HG02884 (cell line): ENCODE results near the gene LHFPL6.
"Not testable (repeated sequence)": the region's sequence is repeated elsewhere in the genome, so short reads cannot be mapped to it uniquely, and the experiment has no call there.

Source experiments
- ATAC-seq: cut with Tn5 transposase; IDR thresholded peaks from one replicate; pipeline ENCODE4 v1.9.1; 2021; ENCODE audit warnings: mild to moderate bottlenecking, moderate library complexity; ENCODE audit not compliant: unreplicated experiment

The LHFPL6 gene

DNA sequence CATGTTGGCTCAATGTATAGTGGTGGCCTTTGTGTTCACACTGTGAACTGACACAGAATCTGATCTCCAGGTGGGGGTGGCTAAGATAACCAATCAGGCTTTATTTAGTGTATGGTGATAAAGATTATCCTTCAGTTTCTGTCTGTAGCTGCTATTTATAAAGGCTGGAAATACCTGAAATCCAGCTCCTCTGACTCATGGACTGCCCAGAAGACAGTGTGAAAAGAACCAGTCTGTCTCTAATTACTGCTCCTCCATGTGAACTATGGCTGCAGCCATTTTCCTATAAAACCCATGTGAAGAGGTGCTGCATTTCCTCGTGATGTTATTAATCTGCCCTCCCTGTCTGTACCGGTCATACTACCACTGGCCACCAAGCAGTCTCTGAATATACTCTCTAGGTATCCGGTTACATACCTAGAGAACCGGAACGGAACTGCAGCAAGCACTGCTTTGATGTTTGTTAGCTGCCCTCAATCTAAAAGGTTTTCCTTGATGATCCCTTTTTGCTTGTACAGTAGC is 238.0 kb downstream of the LHFPL6 start:
- ATAC-seq: no peak

DNA sequence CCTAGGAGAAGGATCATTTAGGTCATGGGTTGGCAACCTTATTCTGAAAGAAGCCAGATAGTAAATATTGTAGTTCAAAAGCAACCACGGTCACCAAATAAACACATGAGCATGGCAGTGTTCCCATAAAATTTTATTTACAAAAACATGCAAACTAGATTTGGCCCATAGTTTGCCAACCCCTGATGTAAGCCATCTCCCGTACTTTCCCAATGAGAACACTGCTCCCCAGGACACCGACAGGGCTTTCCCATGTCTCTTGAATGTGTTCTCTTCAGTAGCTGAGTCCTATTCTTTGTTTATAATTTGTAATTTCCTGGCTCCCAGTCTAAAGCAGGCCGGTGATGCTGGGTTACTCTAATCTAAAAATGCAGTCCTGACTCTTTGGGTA is 239.6 kb downstream of the LHFPL6 start:
- no peak for ATAC-seq

DNA sequence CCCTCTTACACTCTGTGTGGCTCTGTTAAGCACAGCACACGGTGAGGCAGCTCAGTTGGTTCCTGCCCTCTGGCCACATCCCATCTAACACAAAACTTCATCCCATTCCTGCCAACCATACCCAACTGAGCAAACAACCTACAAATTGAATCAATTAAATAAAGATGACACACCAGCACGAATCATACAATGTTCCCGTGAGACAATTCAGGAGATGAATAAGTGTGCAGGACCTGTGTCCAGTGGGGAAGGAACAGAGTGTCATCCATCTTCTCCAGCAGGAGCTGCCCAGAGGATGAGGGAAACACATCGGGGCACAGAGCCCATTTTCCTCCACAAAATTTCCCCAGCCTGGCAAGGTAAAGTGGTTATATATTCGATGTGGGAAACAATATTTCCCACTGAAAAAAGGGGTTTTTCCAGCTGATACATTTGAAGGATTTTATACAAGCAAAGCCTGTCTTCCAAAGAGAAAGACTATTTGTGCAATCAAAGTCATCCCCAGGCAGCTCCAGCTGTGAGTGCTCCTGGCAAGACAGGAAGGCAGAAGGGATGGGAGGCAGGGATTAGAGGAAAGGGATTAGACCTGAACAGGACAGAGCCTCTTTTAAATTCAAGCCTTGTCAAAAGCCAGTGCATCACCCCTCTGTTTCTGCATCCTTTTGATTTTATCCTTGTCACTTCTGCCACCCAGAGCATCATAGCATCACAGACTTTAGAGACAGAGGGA is 240.2 kb downstream of the LHFPL6 start:
- ATAC-seq: no peak

DNA sequence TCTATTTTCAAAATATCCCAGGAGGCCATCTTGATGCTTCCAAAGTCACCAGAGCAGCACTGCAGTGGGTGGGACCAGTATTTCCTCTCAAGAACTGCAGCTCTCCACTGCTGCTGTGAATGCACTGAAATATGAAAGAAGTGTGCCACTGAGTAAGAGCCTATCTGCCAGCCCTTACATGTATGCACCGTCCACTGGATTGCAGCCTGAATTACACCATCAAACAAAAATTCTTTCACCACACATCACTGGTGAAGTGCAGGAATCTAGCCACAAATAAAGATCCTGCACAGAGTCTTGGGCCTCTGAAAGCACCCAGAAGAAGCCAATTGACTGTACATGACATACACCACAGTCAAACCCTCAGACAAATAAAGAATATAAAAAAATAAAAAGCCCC is 249.0 kb downstream of the LHFPL6 start:
- ATAC-seq: no peak

DNA sequence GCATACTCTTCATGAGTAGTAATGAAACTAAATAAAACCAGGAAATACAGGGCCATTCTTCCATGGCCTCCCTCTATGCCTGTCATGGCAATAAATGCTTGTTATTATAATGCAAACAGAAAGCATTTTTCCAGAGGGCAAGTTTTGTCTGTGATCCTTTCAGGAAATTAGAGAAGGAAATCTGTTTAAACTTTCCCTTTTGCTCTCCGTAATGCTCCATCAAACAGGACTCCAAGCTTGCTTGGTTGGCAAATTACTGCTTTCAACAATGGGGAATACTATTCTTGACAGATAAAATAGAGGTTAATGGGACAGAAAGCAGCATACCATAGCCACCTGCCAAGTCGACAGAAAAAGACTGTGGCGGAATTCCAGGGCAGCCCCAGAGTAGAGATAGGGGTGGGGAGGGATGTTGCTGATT is 252.5 kb downstream of the LHFPL6 start:
- no peak for ATAC-seq

DNA sequence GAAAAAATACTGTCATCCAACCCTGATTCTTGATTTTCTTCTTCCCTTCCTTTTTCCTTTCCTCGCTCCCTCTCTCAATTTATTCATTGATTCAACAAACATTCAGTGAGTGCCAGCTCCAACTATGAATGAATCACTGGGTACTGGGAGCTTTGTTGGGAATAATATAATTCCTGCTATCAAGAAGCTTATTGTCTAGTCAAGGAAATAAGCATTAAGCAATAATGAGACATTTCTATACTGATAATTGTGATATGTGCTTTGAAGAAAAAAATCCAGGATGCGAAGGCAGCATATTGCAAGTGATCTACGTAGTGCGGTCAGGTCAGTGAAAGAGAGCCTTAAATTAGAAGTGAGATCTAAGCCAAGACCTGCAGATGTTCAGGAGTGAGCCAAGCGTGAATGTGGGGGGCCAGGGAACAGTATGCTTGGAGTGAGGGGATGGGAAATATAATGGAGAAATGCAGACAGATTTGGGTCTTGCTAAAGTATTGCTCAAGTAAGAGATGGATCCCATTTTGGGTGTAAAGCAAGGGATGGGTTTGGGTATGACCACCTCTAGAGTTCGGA is 253.5 kb downstream of the LHFPL6 start:
- no peak for ATAC-seq

DNA sequence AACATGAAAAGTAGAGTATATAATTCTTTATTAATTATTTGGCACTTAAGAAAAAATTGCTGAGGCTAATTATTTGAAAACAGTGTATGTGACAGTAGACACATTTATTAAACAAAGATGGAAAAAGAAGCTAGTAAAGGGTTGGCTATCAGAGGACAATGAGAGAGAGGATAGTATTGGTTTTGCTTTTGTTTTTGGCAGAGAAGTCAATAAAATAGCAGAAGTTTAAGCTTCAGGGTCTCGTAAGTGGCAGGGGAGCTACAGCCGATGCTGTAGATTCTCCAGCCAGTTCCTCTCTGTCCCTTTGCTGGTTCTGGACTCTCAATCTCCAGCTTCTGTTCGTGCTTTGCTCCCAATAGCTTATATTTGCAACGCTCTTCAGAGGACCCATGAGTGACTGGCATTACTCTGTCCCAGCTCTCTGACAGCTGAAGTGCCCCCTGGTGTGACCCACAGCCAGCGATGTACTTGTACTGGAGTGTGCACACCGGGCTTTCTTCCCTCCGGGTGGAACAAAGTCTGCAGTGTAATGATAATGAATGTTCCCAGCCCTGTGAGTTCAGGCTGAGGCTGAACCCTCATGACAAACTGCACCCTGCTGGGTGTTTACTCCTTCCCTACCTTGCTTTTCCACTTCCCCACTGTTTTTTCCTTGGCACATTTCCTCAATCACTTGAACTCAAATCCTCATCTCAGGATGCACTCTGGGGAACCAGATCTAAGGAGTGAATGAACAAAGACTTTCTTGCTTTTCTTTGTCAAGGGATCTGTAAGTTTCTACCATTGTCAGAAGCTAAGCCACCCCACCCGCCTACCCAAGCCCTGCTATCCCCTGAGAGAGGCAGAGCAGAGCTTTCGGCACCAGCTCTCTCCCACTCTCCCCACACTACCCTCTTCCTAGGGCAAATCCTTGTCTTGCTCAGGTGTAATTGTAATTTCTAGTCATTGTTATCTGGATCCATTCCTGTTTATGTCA is 254.8 kb downstream of the LHFPL6 start:
- ATAC-seq: no peak

DNA sequence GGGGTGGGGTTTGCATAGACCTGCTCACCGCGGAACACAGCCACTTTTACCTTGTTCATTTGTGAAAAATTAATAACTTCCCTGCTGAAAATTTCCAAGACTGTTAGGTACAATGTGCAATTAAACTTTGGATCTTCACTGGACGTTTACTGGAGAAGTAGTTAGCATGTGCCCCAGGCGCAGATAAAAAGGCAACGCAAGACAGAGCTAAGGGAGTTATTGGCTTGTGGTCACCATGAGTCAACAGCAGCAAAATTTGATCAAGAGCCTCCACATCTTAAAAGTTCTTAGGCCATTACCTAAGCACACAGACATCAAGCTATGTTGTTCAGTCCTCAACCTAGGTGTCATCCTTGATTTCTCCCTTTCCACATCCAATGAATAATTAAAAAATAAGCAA is 257.0 kb downstream of the LHFPL6 start:
- no peak for ATAC-seq

DNA sequence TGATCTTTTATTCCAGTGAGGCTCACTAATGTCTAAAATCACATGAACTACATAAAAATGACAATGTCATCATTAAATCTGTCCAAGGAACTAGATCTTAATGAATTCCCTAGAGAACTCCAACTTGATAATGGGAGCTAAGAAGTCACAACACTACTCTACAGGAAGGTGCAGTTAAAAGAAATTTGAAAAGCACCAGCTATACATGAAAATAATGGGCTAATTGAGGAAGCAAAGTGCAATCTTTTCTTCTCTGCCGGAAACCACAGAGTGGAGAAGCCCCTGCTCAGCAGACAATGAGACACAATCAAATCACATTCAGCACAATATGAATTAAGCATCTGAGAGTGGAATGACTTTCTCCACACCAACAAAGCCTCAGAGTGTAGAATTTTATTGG is 261.7 kb downstream of the LHFPL6 start:
- ATAC-seq: no peak

DNA sequence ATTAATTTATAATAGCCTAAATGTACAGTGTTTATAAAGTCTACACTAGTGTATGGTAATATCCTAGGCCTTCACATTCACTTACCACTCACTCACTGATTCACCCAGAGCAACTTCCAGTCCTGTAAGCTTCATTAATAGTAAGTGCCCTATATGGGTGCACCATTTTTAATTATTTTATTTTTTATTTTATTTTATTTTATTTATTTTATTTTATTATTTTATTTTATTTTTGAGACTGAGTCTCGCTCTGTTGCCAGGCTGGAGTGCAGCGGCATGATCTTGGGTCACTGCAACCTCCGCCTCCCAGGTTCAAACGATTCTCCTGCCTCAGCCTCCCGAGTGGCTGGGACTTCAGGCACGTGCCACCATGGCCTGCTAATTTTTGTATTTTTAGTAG is 264.9 kb downstream of the LHFPL6 start:
- ATAC-seq: not testable (repeated sequence)

DNA sequence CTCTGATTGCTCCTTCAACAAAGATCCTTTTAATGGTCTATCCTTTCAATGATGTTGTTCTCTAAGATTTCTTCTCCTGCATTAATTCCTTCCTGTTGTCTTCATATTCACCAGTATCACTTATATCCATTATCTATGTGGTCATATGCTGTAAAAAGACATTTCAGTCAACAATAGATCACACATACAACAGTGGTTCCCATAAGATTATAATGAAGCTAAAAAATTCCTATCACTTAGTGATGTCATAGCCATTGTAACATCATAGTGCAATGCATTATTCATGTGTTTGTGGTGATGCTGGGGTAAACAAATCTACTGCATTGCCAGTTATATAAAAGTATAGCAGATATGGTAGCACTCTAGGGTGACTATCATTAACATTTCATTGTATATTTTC is 266.1 kb downstream of the LHFPL6 start:
- ATAC-seq: no peak

DNA sequence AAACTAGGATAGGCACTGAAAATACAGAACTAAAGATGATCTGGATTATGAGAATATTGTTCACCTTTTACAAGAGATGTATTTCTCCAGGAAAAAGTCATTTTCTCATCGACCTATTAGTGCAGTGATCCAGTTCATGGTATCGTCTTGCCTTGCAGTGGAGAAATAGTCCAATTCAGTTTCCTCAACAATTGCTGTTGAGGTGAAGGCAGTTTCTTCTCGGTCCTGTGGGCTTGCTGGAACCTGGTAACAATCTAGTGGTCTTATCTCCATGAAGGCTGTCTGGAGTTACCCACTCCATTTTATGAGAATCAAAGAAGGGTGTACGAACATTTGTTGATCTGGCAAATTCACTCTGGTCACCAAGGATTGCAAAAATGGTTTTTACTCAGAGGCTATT is 266.8 kb downstream of the LHFPL6 start:
- ATAC-seq: no peak

DNA sequence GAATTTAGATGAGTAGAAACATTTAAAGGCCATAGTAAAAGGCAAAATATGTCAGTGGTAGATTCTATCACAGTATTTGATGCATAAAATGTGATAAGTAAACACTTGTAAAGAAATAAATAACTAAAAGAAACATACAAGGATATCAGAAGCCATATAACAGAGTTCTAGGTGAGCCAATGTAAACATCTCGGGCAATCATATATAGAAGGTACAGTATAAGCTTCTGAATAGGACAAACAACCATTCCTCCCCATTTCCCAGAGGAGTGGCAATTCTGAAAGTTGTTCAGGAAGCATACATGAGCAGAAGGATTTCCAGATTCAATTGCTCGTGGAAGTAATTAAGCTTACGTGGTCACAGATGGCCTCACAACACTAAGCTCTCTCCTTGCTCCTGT is 267.3 kb downstream of the LHFPL6 start:
- no peak for ATAC-seq

DNA sequence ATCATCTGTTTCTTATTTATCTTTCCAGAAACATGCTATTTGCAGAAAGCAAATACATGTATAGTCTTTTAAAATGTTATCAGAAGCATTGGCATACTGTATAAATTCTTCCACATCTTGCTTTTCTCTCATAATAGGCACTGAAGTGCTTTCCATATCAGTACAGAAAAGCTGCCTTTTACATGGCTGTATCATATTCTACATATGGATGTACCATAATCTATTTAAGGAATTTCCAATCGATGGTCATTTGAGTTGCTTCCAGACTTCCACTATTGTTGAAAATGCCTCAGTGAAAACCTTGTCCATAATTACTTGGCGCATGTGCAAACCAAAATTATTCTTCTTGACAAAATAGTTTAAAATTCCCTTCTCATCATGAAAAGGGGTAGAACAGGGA is 272.5 kb downstream of the LHFPL6 start:
- no peak for ATAC-seq

DNA sequence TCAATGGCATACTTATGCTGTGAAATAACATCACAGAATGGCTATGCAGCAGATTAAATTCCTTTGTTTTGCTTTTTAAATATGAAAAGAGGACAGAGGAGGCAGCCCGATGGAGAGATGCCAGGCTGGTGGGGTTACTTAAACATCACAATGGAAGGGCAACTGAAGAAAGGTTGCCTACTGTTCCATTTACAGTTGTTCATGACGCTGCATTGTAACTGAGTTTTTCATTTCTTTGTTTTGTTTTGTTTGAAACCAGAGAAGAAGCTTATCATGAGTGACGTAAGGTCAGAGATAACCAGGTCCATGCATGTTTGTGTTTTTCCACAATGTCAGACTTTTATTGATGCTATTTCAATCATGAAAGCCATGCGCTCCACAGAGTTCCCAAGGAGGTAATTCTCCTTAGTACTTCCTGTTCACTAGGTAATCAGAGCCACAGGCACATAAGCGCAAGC is 273.8 kb downstream of the LHFPL6 start:
- ATAC-seq: no peak

DNA sequence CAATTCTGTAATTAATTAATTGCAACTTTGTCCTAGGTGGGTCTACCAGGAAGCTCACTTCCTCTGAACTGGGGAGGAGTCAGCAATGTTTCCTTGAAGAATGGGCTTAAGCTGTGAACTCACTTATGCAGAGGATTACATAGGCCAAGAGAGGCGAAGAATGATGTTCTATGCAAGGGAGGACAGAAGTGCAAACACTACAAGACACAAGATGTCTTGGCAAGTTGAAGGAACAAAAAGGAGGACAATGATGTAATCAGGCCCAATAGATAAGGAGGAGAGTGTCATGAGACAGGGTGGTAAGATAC is 275.9 kb downstream of the LHFPL6 start:
- ATAC-seq: no peak

DNA sequence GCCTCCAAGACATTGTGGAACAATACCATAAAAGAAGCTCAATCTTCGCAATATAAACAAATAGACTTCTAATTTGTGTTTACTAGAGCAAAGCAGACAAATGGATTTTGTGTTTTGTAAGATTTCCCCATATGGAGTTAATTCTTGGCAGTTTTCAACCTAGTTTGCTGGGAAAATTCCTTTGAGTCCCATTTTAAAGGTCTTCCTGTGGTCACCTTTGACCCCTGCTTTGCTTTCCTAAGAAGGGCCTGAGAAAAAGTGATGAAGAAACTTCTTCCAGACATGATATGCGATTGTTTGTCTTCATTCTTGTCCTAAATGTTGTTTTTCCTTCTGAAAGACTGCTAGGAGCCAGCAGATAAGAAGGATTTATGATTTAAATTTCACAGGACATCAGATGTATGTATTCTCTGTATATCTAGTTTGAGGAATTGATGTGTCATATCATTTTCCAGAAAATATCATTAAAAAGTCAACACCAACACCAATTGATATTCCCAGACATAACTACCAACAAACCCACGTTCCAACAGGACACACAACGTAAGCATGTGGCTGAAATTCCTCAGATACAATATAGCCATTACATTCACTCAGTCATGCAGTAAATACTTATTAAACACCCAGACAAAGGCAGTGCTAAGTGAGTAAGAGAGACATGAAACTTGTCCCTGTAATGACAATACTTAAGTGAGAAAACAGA is 276.4 kb downstream of the LHFPL6 start:
- no peak for ATAC-seq

DNA sequence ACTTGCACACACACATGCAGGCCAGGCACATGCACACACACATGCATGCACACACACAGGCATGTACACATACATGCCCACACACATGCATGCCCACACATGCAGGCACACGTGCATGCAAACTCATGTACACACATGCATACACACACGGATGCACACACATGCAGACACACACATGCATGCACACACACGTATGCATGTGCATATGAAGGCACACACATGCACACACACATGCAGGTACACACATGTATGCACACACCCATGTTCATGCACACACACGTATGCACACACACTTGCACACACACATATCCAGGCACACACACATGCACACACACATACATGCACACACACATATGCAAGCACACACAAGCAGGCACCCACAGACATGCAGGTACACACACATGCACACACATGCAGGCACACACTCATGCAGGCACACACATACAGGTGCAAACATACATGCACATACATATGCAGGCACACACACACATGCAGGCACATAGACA is 278.1 kb downstream of the LHFPL6 start:
- ATAC-seq: no peak

DNA sequence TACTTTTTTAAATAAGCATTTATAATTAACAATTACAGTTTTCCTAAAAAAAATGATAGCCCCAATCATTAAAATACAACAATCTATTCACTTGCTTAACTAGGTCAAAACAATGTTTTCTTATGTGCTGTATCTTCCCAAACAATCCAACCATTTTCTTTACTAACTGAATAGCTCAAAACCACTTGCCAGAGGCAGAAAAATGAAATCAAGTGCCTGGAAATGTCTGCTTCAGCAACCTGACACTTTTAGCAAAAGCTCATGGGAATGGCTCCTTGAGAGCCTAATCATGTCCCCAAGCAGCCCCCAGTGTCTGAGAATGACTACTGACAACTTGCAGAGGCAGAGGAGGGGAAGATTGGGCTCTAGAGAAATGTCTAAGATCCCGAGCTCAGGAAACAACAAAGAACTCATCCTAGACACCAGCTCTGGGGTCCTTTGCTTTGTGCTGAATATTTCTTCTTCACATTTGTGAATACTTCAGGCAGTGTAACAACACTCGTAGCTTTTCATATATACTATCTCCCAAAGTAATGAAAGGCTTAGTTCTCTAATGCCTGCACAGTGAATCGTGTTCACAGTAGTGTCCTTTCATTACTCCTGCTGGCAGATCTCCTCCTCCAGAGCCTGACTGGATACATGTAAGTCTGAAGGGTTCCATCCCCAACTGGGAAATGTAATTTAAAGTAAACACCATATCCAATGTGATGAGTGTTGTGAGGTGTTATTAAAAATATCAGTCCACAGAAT is 280.0 kb downstream of the LHFPL6 start:
- ATAC-seq: no peak

DNA sequence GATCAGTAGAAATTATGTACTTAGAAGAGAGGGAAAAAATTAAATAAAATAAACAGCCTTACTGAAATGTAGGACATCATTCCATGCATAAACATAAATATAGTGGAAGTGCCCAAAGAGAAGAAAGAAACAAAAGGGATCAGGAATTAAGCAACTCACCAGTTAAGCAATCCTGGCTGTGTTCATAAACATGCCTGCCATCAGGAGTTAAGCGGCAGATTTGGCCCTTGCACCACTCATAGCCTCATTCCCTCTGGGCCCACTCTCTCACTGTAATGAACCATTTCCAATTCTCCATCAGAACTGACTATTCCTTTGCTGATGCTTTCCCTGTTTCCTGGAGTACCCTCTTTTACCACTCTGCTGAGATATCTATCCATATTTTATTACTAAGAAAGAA is 281.4 kb downstream of the LHFPL6 start:
- ATAC-seq: no peak
